ENCODE measurements around the gene MLLT10.

Gene MLLT10

GRCh38 chr10:21791276-21791675 lies 257.2 kb downstream of the MLLT10 start:
- H3K27me3 ChIP-seq (ENCODE audit: control insufficient read depth, insufficient read depth, low read length), result no peaks in the 10 kb centered on the region
- H3K9ac ChIP-seq, result no peak overlapping the region
- H3K9me3 ChIP-seq (ENCODE audit: control insufficient read depth, low read length), result no peaks in the 10 kb centered on the region
- H3K4me2 ChIP-seq (ENCODE audit: low read length), result no peak overlapping the region
- peaks cover 4% of the 10 kb centered on the region for H3K79me2 ChIP-seq
- TF ChIP-seq, protein P1, sequence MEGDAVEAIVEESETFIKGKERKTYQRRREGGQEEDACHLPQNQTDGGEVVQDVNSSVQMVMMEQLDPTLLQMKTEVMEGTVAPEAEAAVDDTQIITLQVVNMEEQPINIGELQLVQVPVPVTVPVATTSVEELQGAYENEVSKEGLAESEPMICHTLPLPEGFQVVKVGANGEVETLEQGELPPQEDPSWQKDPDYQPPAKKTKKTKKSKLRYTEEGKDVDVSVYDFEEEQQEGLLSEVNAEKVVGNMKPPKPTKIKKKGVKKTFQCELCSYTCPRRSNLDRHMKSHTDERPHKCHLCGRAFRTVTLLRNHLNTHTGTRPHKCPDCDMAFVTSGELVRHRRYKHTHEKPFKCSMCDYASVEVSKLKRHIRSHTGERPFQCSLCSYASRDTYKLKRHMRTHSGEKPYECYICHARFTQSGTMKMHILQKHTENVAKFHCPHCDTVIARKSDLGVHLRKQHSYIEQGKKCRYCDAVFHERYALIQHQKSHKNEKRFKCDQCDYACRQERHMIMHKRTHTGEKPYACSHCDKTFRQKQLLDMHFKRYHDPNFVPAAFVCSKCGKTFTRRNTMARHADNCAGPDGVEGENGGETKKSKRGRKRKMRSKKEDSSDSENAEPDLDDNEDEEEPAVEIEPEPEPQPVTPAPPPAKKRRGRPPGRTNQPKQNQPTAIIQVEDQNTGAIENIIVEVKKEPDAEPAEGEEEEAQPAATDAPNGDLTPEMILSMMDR (IDR thresholded peaks at IDR 0.05), result no peak
- H2AFZ ChIP-seq, result no peak overlapping the region
- no peaks in the 10 kb centered on the region for H3K36me3 ChIP-seq (ENCODE audit: control insufficient read depth, insufficient read depth, low read length)
- no peaks in the 10 kb centered on the region for H3K4me1 ChIP-seq
- H3K4me3 ChIP-seq (ENCODE audit: low read depth, low read length), result no peak overlapping the region
- H3K27ac ChIP-seq, result no peak overlapping the region
